Activated CD4-positive, alpha-beta memory T cell treated with anti-CD3 and anti-CD28 coated beads, Interleukin-2, amount 10 ng/mL, durations not matched to agents 7 days and 5 days (primary cell): Measurements from ENCODE around the gene ATF4. TPM values are rescaled to one million over a fixed set of nuclear protein-coding genes. Genes with fewer than 3 reads are reported as not detected.
"Not testable (repeated sequence)": the region's sequence is repeated elsewhere in the genome, so short reads cannot be mapped to it uniquely, and the experiment has no call there.

Experiments used
- CTCF ChIA-PET: fragments of 350-600 bp; sonication (Branson Sonifier 250); formaldehyde crosslinking; loops from one replicate; lab custom pipeline; 2021; ENCODE audit warnings: antibody characterized with exemption, inconsistent platforms; lab: Charles Lee
- POLR2A ChIA-PET: fragments of 350-600 bp; sonication (Branson Sonifier 250); formaldehyde crosslinking; loops from one replicate; lab custom pipeline; 2021; ENCODE audit warnings: antibody characterized with exemption; lab: Charles Lee
- DNase-seq: peaks from one replicate; pipeline ENCODE4 v3.0.0-alpha.2; 2020
- H3K27ac Mint-ChIP-seq: one replicate; pipeline ENCODE4 v1.8.0; 2021; ENCODE audit warnings: mild to moderate bottlenecking, mixed read lengths
- H3K27me3 Mint-ChIP-seq: one replicate; pipeline ENCODE4 v1.8.0; 2021; ENCODE audit warnings: mixed read lengths
- H3K36me3 Mint-ChIP-seq: one replicate; pipeline ENCODE4 v1.8.0; 2021; ENCODE audit warnings: low read depth, mixed read lengths
- H3K4me1 Mint-ChIP-seq: one replicate; pipeline ENCODE4 v1.8.0; 2021; ENCODE audit warnings: mixed read lengths
- H3K4me3 Mint-ChIP-seq: one replicate; pipeline ENCODE4 v1.8.0; 2021; ENCODE audit warnings: mild to moderate bottlenecking, mixed read lengths
- H3K9me3 Mint-ChIP-seq: one replicate; pipeline ENCODE4 v1.8.0; 2021; ENCODE audit warnings: mixed read lengths
- total RNA-seq, 2 experiments: library from RNA; stranded (reverse); gene quantifications; one replicate each; pipeline ENCODE4 v1.2.3, GENCODE V29; 2021

The ATF4 gene
- total RNA-seq, 2 experiments from 2014 or later = 456 to 460 TPM

DNA sequence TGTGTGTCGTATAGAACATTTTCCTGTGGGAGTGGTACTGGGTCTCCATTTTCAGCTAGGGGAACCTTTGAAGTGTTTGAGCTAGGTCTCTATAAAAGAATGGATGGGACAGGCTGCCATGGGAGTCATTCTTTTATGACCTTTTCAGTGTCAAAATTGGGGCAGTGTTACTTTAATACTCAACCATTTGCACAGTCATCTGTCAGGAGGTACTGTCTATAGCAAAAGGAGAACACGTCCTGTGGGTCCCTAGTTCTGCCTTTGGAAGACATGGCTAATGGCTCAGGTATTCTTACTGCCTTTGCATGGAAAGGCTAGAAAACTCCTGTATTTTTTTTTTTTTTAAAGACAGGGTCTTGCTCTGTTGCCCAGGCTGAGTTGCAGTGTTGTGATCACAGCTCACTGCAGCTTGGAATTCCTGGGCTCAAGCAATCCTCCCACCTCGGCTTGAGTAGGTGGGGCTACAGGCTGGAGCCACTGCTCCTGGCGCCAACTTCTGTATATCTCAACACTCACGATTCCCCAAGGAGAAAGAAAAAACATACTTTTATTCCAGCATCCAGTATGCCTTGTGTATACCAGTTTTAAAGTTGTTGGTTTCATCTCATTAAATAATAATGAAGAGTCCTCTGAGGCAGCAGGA is 2.1 kb upstream of the ATF4 start:
- H3K36me3 Mint-ChIP-seq = peaks cover 71% of the 10 kb centered on the region
- H3K4me3 Mint-ChIP-seq = peak overlapping the region; percentile 94

GRCh38 chr22:39518996-39519680 is 1.2 kb upstream of the ATF4 start:
- peak overlapping the region; percentile 99 for H3K27ac Mint-ChIP-seq
- H3K36me3 Mint-ChIP-seq = peaks cover 67% of the 10 kb centered on the region
- ChIA-PET CTCF (interaction anchor here (1.0 to 2.2 kb wide), 8 partner anchors 9 to 120 kb away, joined by 3 to 27 read pairs (median 6); partner anchors contain the start of genes MIEF1 and TAB1), POLR2A (interaction anchor here (1.0 to 8.2 kb wide), 37 partner anchors 9 to 859 kb away, joined by 3 to 124 read pairs (median 5); partner anchors contain the start of genes CBX7, MIEF1, RPL3 and RPS19BP1)
- H3K27me3 Mint-ChIP-seq = peaks cover 2% of the 10 kb centered on the region
- peak overlapping the region; percentile 94 for H3K4me3 Mint-ChIP-seq
- no peak for DNase-seq
- H3K9me3 Mint-ChIP-seq = no peaks in the 10 kb centered on the region
- H3K4me1 Mint-ChIP-seq = peaks cover 56% of the 10 kb centered on the region

More for the DNA sequence above, 2.1 kb upstream of the ATF4 start:
- Mint-ChIP-seq H3K27ac (peak overlapping the region; percentile 99), H3K27me3 (peaks cover 2% of the 10 kb centered on the region), H3K4me1 (peaks cover 50% of the 10 kb centered on the region), H3K9me3 (no peaks in the 10 kb centered on the region)
- ChIA-PET POLR2A (interaction anchor here (1.1 to 4.1 kb wide), 8 partner anchors 10 to 526 kb away, joined by 3 to 43 read pairs (median 10); partner anchors contain the start of genes MIEF1 and RPS19BP1), CTCF (interaction anchor here (1.1 to 6.0 kb wide), 6 partner anchors 11 to 119 kb away, joined by 3 to 65 read pairs (median 5); partner anchors contain the start of genes MIEF1 and TAB1)
- no peak for DNase-seq

GRCh38 chr22:39519681-39520225 is 609 bp upstream of the ATF4 start:
- POLR2A ChIA-PET = interaction anchor here (0.6 to 8.2 kb wide), 37 partner anchors 10 to 1318 kb away, joined by 3 to 124 read pairs (median 4); partner anchors contain the start of genes CBX7, MAFF, MIEF1 and RPL3
- DNase-seq = peak; percentile 97
- Mint-ChIP-seq H3K36me3 (peaks cover 67% of the 10 kb centered on the region), H3K4me1 (peaks cover 57% of the 10 kb centered on the region), H3K9me3 (no peaks in the 10 kb centered on the region), H3K27me3 (peaks cover 2% of the 10 kb centered on the region), H3K4me3 (peak overlapping the region; percentile 94), H3K27ac (peak overlapping the region; percentile 99)
- CTCF ChIA-PET = interaction anchor here (0.5 to 2.2 kb wide), 14 partner anchors 9 to 1279 kb away, joined by 3 to 27 read pairs (median 5); partner anchors contain the start of genes MIEF1, RPL3 and TAB1

DNA sequence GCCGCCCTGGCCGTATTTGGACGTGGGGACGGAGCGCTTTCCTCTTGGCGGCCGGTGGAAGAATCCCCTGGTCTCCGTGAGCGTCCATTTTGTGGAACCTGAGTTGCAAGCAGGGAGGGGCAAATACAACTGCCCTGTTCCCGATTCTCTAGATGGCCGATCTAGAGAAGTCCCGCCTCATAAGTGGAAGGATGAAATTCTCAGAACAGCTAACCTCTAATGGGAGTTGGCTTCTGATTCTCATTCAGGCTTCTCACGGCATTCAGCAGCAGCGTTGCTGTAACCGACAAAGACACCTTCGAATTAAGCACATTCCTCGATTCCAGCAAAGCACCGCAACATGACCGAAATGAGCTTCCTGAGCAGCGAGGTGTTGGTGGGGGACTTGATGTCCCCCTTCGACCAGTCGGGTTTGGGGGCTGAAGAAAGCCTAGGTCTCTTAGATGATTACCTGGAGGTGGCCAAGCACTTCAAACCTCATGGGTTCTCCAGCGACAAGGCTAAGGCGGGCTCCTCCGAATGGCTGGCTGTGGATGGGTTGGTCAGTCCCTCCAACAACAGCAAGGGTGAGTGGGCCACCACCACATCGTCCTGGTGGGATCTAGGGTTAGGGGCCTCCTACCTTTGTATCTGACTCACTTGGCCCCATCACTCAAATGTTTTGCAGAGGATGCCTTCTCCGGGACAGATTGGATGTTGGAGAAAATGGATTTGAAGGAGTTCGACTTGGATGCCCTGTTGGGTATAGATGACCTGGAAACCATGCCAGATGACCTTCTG is 934 bp downstream of the ATF4 start:
- H3K4me3 Mint-ChIP-seq = peak overlapping the region; percentile 94
- not testable (repeated sequence) for DNase-seq, H3K27me3 Mint-ChIP-seq, H3K9me3 Mint-ChIP-seq
- peaks cover 60% of the 10 kb centered on the region for H3K4me1 Mint-ChIP-seq
- POLR2A ChIA-PET = interaction anchor here (1.4 to 8.2 kb wide), 13 partner anchors 9 to 523 kb away, joined by 4 to 124 read pairs (median 21); partner anchors contain the start of genes MIEF1, RPL3 and RPS19BP1
- H3K27ac Mint-ChIP-seq = peak overlapping the region; percentile 99
- CTCF ChIA-PET = interaction anchor here (2.2 kb wide), 1 partner anchor 8 kb away, joined by 27 read pairs; no protein-coding TSS in a partner anchor
- H3K36me3 Mint-ChIP-seq = peaks cover 65% of the 10 kb centered on the region

GRCh38 chr22:39522091-39522490 is 1.7 kb downstream of the ATF4 start:
- Mint-ChIP-seq H3K4me3 (peak overlapping the region; percentile 94), H3K27ac (peak overlapping the region; percentile 99), H3K4me1 (peaks cover 65% of the 10 kb centered on the region), H3K36me3 (peaks cover 64% of the 10 kb centered on the region)
- ChIA-PET CTCF (interaction anchor here (1.1 to 1.2 kb wide), 2 partner anchors 503 to 515 kb away, joined by 4 read pairs; no protein-coding TSS in a partner anchor), POLR2A (interaction anchor here (1.0 to 11.3 kb wide), 11 partner anchors 7 to 404 kb away, joined by 3 to 124 read pairs (median 11); partner anchors contain the start of genes MIEF1, RPL3, RPS19BP1 and TAB1)
- H3K27me3 Mint-ChIP-seq, H3K9me3 Mint-ChIP-seq, DNase-seq: not testable (repeated sequence)

- Mint-ChIP-seq H3K4me3 (peak overlapping the region; percentile 94), H3K4me1 (peaks cover 71% of the 10 kb centered on the region), H3K27ac (peak overlapping the region; percentile 99), H3K36me3 (peaks cover 65% of the 10 kb centered on the region), H3K9me3 (no peaks in the 10 kb centered on the region), H3K27me3 (peaks cover 2% of the 10 kb centered on the region)
- ChIA-PET POLR2A (interaction anchor here (0.6 to 11.3 kb wide), 18 partner anchors 8 to 766 kb away, joined by 3 to 124 read pairs (median 4); partner anchors contain the start of genes MIEF1, RPL3, RPS19BP1 and TAB1), CTCF (interaction anchor here (0.8 to 2.6 kb wide), 6 partner anchors 9 to 514 kb away, joined by 3 to 8 read pairs (median 4); no protein-coding TSS in a partner anchor)
- DNase-seq = no peak
Measured at GRCh38 chr22:39522567-39523300, 2.4 kb downstream of the ATF4 start.

DNA sequence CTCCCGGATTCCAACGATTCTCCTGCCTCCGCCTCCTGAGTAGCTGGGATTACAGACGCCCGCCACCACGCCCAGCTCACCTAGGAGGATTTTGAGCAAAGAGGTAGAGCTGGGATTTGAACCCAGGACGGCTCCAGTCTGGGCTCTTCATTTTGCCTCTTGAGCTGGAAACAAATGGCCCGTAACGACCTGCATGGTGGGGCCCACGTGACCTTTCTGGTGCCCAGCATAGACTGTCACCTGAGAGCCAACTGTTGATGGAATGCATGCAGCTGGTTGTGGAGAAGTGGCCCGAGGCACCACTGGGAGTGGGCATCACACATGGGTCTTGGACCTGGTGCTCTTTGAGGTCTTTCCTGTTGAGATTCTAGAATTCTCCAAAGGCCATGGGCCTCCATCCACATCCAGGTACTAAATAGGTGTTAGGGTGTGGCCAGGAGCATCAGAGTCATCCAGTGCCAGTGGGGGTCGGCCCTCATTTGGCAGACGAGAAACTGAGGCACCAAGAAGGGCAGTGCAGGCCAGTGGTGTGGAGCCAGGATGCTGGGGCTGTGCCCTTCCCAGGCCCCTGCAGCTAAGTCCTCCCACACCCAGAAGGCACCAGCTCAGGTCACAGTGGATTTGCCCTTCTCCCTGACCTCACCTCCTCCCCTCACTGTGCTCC is 3.9 kb downstream of the ATF4 start:
- no peak for DNase-seq
- peak overlapping the region; percentile 56 for H3K4me3 Mint-ChIP-seq
- peaks cover 73% of the 10 kb centered on the region for H3K4me1 Mint-ChIP-seq
- ChIA-PET POLR2A (interaction anchor here (0.7 to 11.3 kb wide), 9 partner anchors 6 to 520 kb away, joined by 3 to 124 read pairs (median 11); partner anchors contain the start of genes MIEF1, RPL3 and RPS19BP1), CTCF (interaction anchor here (0.7 to 2.6 kb wide), 3 partner anchors 23 to 31 kb away, joined by 3 to 8 read pairs (median 3); partner anchors contain the start of gene MIEF1)
- peaks cover 2% of the 10 kb centered on the region for H3K27me3 Mint-ChIP-seq
- H3K36me3 Mint-ChIP-seq = peaks cover 76% of the 10 kb centered on the region
- H3K9me3 Mint-ChIP-seq = no peaks in the 10 kb centered on the region
- H3K27ac Mint-ChIP-seq = peak overlapping the region; percentile 85

DNA sequence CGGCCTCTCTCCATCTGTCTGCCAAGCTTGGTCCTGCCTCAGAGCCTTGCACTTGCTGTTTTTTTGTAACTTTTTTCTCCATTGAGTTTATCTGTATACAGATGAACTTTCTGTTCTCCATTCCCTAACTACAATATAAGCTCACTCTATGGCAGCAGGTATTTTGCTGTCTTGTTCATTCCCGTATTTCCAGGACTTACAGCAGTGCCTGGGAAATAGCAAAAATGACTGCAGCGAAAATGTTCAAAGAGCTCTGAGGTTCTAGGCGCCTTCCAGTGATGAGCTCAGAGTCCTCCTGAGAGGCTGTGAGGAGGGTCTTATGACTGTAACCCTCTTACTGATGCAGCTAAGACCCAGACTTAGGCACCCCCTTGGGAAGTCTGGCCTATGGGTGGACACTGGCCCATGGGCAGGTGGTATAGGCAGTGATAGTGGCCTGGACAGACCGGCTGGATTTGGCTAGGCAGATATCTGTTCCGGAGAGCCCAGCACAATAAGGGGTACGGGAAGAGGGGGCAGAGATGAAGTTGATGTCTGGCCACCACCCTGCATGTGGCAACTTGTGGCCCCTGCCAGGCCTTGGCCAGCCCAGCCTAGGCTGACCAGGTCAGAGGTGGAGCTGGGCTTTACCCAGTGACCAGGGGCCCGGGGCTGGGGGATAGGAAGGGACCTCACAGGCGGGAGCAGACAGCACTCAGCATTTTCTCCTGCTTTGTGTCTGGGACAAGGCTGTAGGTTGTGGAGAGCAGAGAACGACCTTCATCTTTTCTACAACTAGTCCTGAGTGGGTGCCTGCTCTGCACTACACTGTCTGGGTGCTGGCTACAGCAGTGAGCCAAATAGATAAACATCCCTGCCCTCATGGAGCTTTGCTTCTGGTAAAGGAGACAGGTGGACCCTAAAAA is 4.6 kb downstream of the ATF4 start:
- POLR2A ChIA-PET = interaction anchor here (1.2 to 11.3 kb wide), 7 partner anchors 10 to 519 kb away, joined by 3 to 124 read pairs (median 11); partner anchors contain the start of genes MIEF1 and RPL3
- no peak for DNase-seq
- Mint-ChIP-seq H3K36me3 (peaks cover 82% of the 10 kb centered on the region), H3K4me1 (peaks cover 80% of the 10 kb centered on the region), H3K27me3 (peaks cover 2% of the 10 kb centered on the region), H3K27ac (peak overlapping the region; percentile 85), H3K4me3 (peak overlapping the region; percentile 56), H3K9me3 (no peaks in the 10 kb centered on the region)
- CTCF ChIA-PET = interaction anchor here (0.7 to 2.6 kb wide), 4 partner anchors 29 to 217 kb away, joined by 3 to 8 read pairs (median 3); partner anchors contain the start of gene TAB1

- CTCF ChIA-PET = interaction anchor here (0.7 to 7.5 kb wide), 3 partner anchors 32 to 217 kb away, joined by 3 to 210 read pairs (median 3); partner anchors contain the start of gene TAB1
- H3K4me1 Mint-ChIP-seq = peaks cover 86% of the 10 kb centered on the region
- no peak overlapping the region for H3K4me3 Mint-ChIP-seq
- POLR2A ChIA-PET = interaction anchor here (1.1 to 11.3 kb wide), 6 partner anchors 11 to 519 kb away, joined by 3 to 124 read pairs (median 8); partner anchors contain the start of genes MIEF1 and RPL3
- no peak for DNase-seq
- H3K9me3 Mint-ChIP-seq = no peaks in the 10 kb centered on the region
- H3K27ac Mint-ChIP-seq = peak overlapping the region; percentile 85
- no peaks in the 10 kb centered on the region for H3K27me3 Mint-ChIP-seq
- H3K36me3 Mint-ChIP-seq = peaks cover 82% of the 10 kb centered on the region
Measured at GRCh38 chr22:39525658-39525975, 5.3 kb downstream of the ATF4 start.
